HFF-Myc (cell line): ENCODE measurements around the gene XPR1.
"Not testable (repeated sequence)": the region's sequence is repeated elsewhere in the genome, so short reads cannot be mapped to it uniquely, and the experiment has no call there.

ENCODE experiments used
- DNase-seq: peaks from one replicate; pipeline ENCODE4 v3.0.0-alpha.2; 2011; ENCODE audit warnings: low read depth; ENCODE audit errors: extremely low read depth
- H3K4me3 ChIP-seq: replicated peaks from 2 replicates; pipeline ENCODE4 v1.5.1; 2011; ENCODE audit warnings: low read depth, mild to moderate bottlenecking, control low read depth, low read length
- CTCF ChIP-seq: IDR thresholded peaks from 2 replicates; pipeline ENCODE4 v1.5.1; 2012; ENCODE audit warnings: mild to moderate bottlenecking, low read depth, low read length, control low read depth; ENCODE audit errors: missing control alignments

The XPR1 gene

GRCh38 chr1:180779584-180779983 is 147.8 kb downstream of the XPR1 start:
- TF ChIP-seq CTCF: no peak
- no peak overlapping the region for H3K4me3 ChIP-seq
- DNase-seq: no peak

- H3K4me3 ChIP-seq: no peak overlapping the region
- no peak for DNase-seq
- no peak for TF ChIP-seq CTCF
Observed at GRCh38 chr1:180781718-180782117, 149.9 kb downstream of the XPR1 start.

GRCh38 chr1:180785291-180785690 is 153.5 kb downstream of the XPR1 start:
- H3K4me3 ChIP-seq: no peak overlapping the region
- no peak for DNase-seq
- TF ChIP-seq CTCF: no peak

GRCh38 chr1:180785887-180786286 is 154.1 kb downstream of the XPR1 start:
- TF ChIP-seq CTCF: no peak
- H3K4me3 ChIP-seq: no peak overlapping the region
- DNase-seq: no peak

- no peak for TF ChIP-seq CTCF
- no peak overlapping the region for H3K4me3 ChIP-seq
- DNase-seq: no peak
Observed at GRCh38 chr1:180786624-180787023, 154.8 kb downstream of the XPR1 start.

GRCh38 chr1:180787628-180788307 is 155.9 kb downstream of the XPR1 start:
- DNase-seq: no peak
- TF ChIP-seq CTCF: no peak
- H3K4me3 ChIP-seq: no peak overlapping the region

- TF ChIP-seq CTCF: no peak
- DNase-seq: no peak
- no peak overlapping the region for H3K4me3 ChIP-seq
Observed at GRCh38 chr1:180789460-180789859, 157.6 kb downstream of the XPR1 start.

GRCh38 chr1:180791152-180791551 is 159.3 kb downstream of the XPR1 start:
- not testable (repeated sequence) for DNase-seq, H3K4me3 ChIP-seq
